ENCODE results near the gene NIM1K. TPM values are rescaled to one million over a fixed set of nuclear protein-coding genes. Genes with fewer than 3 reads are reported as not detected.

Gene NIM1K
- total RNA-seq, 3 donors from 2014 or later, result 0.29 to 0.48 (median 0.33) TPM

- peaks cover 6% of the 10 kb centered on the region for H3K36me3 ChIP-seq
- TF ChIP-seq POLR2A (IDR thresholded peaks at IDR 0.05) (no peak), POLR2AphosphoS5 (IDR thresholded peaks at IDR 0.05) (no peak), CTCF (IDR thresholded peaks at IDR 0.05) (no peak)
- H3K4me1 ChIP-seq, result no peaks in the 10 kb centered on the region
- intact Hi-C loops (cut with DNase I; ENCODE audit: low total_unique reads), result no loop called here
- H3K27me3 ChIP-seq, result no peaks in the 10 kb centered on the region
- no peaks in the 10 kb centered on the region for H3K9me3 ChIP-seq
- no peak overlapping the region for H3K4me3 ChIP-seq
- H3K27ac ChIP-seq, result no peak overlapping the region
- DNase-seq (ENCODE audit: low spot score in 2 of 2), result no peak
Measured at GRCh38 chr5:43286623-43287022, 94.6 kb downstream of the NIM1K start.

GRCh38 chr5:43287493-43287892 lies 95.5 kb downstream of the NIM1K start:
- Histone ChIP-seq H3K4me1 (no peaks in the 10 kb centered on the region), H3K4me3 (no peak overlapping the region), H3K27me3 (no peaks in the 10 kb centered on the region), H3K9me3 (no peaks in the 10 kb centered on the region), H3K36me3 (peaks cover 6% of the 10 kb centered on the region), H3K27ac (no peak overlapping the region)
- intact Hi-C loops (cut with DNase I; ENCODE audit: low total_unique reads), result no loop called here
- TF ChIP-seq POLR2A (IDR thresholded peaks at IDR 0.05), result no peak
- no peak for TF ChIP-seq CTCF (IDR thresholded peaks at IDR 0.05)
- no peak for TF ChIP-seq POLR2AphosphoS5 (IDR thresholded peaks at IDR 0.05)
- DNase-seq (ENCODE audit: low spot score in 2 of 2), result no peak

- H3K9me3 ChIP-seq, result no peaks in the 10 kb centered on the region
- intact Hi-C loops (cut with DNase I; ENCODE audit: low total_unique reads), result no loop called here
- TF ChIP-seq POLR2A (IDR thresholded peaks at IDR 0.05), result no peak
- no peak for TF ChIP-seq POLR2AphosphoS5 (IDR thresholded peaks at IDR 0.05)
- TF ChIP-seq CTCF (IDR thresholded peaks at IDR 0.05), result no peak
- peaks cover 6% of the 10 kb centered on the region for H3K36me3 ChIP-seq
- H3K27me3 ChIP-seq, result no peaks in the 10 kb centered on the region
- DNase-seq (ENCODE audit: low spot score in 2 of 2), result no peak
- no peaks in the 10 kb centered on the region for H3K4me1 ChIP-seq
- no peak overlapping the region for H3K27ac ChIP-seq
- no peak overlapping the region for H3K4me3 ChIP-seq
Measured at GRCh38 chr5:43288269-43288831, 96.3 kb downstream of the NIM1K start.

- no peak overlapping the region for H3K4me3 ChIP-seq
- H3K4me1 ChIP-seq, result no peaks in the 10 kb centered on the region
- H3K27me3 ChIP-seq, result no peaks in the 10 kb centered on the region
- TF ChIP-seq POLR2A (IDR thresholded peaks at IDR 0.05) (no peak), CTCF (IDR thresholded peaks at IDR 0.05) (no peak), POLR2AphosphoS5 (IDR thresholded peaks at IDR 0.05) (no peak)
- no peaks in the 10 kb centered on the region for H3K9me3 ChIP-seq
- intact Hi-C loops (cut with DNase I; ENCODE audit: low total_unique reads), result no loop called here
- DNase-seq (ENCODE audit: low spot score in 2 of 2), result no peak
- peaks cover 6% of the 10 kb centered on the region for H3K36me3 ChIP-seq
- H3K27ac ChIP-seq, result no peak overlapping the region
Measured at GRCh38 chr5:43290726-43291125, 98.7 kb downstream of the NIM1K start.

GRCh38 chr5:43294226-43294625 lies 102.2 kb downstream of the NIM1K start:
- intact Hi-C loops (cut with DNase I; ENCODE audit: low total_unique reads), result no loop called here
- Histone ChIP-seq H3K4me3 (no peak overlapping the region), H3K27ac (peak overlapping the region in 1 of 2 donors; percentile 2), H3K27me3 (no peaks in the 10 kb centered on the region), H3K4me1 (no peaks in the 10 kb centered on the region), H3K36me3 (no peaks in the 10 kb centered on the region), H3K9me3 (no peaks in the 10 kb centered on the region)
- TF ChIP-seq POLR2AphosphoS5 (IDR thresholded peaks at IDR 0.05) (no peak), CTCF (IDR thresholded peaks at IDR 0.05) (no peak), POLR2A (IDR thresholded peaks at IDR 0.05) (no peak)
- DNase-seq (ENCODE audit: low spot score in 2 of 2), result no peak
